ENCODE results near the gene KCTD8.

The KCTD8 gene

GRCh38 chr4:44160776-44161367 is 287.7 kb downstream of the KCTD8 start:
- DNase-seq = no peak

GRCh38 chr4:44159991-44160390 is 288.6 kb downstream of the KCTD8 start:
- DNase-seq = no peak

- DNase-seq = no peak
Measured at GRCh38 chr4:44157611-44158277, 290.9 kb downstream of the KCTD8 start.

- DNase-seq = no peak
Measured at GRCh38 chr4:44150091-44150576, 298.5 kb downstream of the KCTD8 start.

GRCh38 chr4:44149282-44149681 is 299.3 kb downstream of the KCTD8 start:
- DNase-seq = no peak

GRCh38 chr4:44147571-44148075 is 301.0 kb downstream of the KCTD8 start:
- DNase-seq = no peak

- DNase-seq = no peak
Measured at GRCh38 chr4:44146516-44146915, 302.1 kb downstream of the KCTD8 start.

- no peak for DNase-seq
Measured at GRCh38 chr4:44145868-44146267, 302.7 kb downstream of the KCTD8 start.

GRCh38 chr4:44132526-44132925 is 316.1 kb downstream of the KCTD8 start:
- DNase-seq = no peak

Data from activated gamma-delta T cell (primary cell).